Mesothelial cell of epicardium (in vitro differentiated cells): ENCODE data around the gene KAZN. TPM values are rescaled to one million over a fixed set of nuclear protein-coding genes. Genes with fewer than 3 reads are reported as not detected.

Experiments used
- DNase-seq, 2 experiments: peaks; one replicate each; pipeline ENCODE4 v3.0.0; 2021; ENCODE audit warnings: low spot score in 2 of 2; ENCODE audit not compliant: unreplicated experiment in 2 of 2
- H3K27ac Mint-ChIP-seq: 2 replicates; pipeline ENCODE4 v1.8.0; 2021; ENCODE audit warnings: mixed read lengths
- H3K27me3 Mint-ChIP-seq: 2 replicates; pipeline ENCODE4 v1.8.0; 2021; ENCODE audit warnings: low read depth, mixed read lengths
- H3K36me3 Mint-ChIP-seq: 2 replicates; pipeline ENCODE4 v1.8.0; 2021; ENCODE audit warnings: mixed read lengths
- H3K4me1 Mint-ChIP-seq: 2 replicates; pipeline ENCODE4 v1.8.0; 2021; ENCODE audit warnings: mixed read lengths
- H3K4me3 Mint-ChIP-seq: 2 replicates; pipeline ENCODE4 v1.8.0; 2021; ENCODE audit warnings: mild to moderate bottlenecking, moderate library complexity, mixed read lengths
- H3K9me3 Mint-ChIP-seq: 2 replicates; pipeline ENCODE4 v1.8.0; 2021; ENCODE audit warnings: mixed read lengths
- total RNA-seq: library from RNA; stranded (reverse); gene quantifications from 3 replicates; pipeline ENCODE4 v1.2.1, GENCODE V29; 2021
- TF ChIP-seq, protein P1 (sequence below): fragments of 200-600 bp; sonication (generic); IDR thresholded peaks from one replicate; pipeline ENCODE4 v1.5.0; 2021; ENCODE audit warnings: antibody characterized with exemption; ENCODE audit not compliant: unreplicated experiment

Gene KAZN
- total RNA-seq, 1 donor from 2014 or later = 38.4 TPM

DNA sequence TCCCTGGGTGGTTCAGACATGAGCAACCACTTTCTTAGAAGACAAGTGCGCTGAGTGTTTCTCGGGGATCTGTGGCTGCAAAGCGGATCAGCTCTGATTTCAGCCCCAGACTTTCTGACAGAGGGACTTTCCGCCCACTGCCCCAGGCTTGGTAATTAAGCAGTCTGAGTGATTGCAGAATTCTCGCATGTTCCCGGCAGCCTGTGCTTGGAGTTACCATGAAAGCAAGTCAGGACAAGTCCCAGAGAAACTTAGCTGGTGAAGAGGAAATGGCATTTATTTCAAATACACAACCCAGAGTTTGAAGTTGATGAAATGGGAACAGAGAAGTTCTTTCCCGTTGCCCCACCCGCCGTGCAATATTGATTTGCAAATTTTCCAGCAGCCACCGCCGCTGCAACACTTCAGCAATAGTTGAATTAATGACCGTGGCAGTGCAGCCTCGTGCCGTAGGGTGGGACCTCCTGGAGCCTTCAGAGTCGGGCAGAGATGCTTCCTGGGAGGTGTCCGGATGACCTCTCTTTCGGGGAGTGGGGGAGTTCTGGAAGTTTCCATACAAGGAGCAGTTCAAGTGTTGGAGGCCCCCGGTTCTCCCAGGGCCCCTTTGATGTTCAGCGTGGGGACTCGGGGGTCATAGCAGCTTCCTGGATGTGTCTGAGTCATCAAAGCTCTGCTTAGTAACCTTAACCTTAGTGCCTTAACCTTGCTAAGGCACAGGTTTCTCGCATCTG lies 134.7 kb downstream of the KAZN start:
- Mint-ChIP-seq H3K27ac (peak overlapping the region; percentile 94), H3K27me3 (no peaks in the 10 kb centered on the region), H3K4me3 (peak overlapping the region; percentile 49), H3K9me3 (no peaks in the 10 kb centered on the region), H3K36me3 (no peaks in the 10 kb centered on the region), H3K4me1 (peaks cover 29% of the 10 kb centered on the region)
- TF ChIP-seq, protein P1, sequence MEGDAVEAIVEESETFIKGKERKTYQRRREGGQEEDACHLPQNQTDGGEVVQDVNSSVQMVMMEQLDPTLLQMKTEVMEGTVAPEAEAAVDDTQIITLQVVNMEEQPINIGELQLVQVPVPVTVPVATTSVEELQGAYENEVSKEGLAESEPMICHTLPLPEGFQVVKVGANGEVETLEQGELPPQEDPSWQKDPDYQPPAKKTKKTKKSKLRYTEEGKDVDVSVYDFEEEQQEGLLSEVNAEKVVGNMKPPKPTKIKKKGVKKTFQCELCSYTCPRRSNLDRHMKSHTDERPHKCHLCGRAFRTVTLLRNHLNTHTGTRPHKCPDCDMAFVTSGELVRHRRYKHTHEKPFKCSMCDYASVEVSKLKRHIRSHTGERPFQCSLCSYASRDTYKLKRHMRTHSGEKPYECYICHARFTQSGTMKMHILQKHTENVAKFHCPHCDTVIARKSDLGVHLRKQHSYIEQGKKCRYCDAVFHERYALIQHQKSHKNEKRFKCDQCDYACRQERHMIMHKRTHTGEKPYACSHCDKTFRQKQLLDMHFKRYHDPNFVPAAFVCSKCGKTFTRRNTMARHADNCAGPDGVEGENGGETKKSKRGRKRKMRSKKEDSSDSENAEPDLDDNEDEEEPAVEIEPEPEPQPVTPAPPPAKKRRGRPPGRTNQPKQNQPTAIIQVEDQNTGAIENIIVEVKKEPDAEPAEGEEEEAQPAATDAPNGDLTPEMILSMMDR = no peak
- DNase-seq = peak; percentile 34 to 48

GRCh38 chr1:14733779-14734140 lies 135.3 kb downstream of the KAZN start:
- H3K27me3 Mint-ChIP-seq = no peaks in the 10 kb centered on the region
- H3K4me1 Mint-ChIP-seq = peaks cover 29% of the 10 kb centered on the region
- H3K27ac Mint-ChIP-seq = peak overlapping the region; percentile 94

GRCh38 chr1:14735841-14736240 lies 137.4 kb downstream of the KAZN start:
- Mint-ChIP-seq H3K36me3 (no peaks in the 10 kb centered on the region), H3K27ac (no peak overlapping the region), H3K9me3 (no peaks in the 10 kb centered on the region), H3K27me3 (no peaks in the 10 kb centered on the region), H3K4me3 (no peak overlapping the region), H3K4me1 (peaks cover 33% of the 10 kb centered on the region)
- TF ChIP-seq, protein P1 = no peak
- DNase-seq = no peak

More at GRCh38 chr1:14733779-14734140, 135.3 kb downstream of the KAZN start:
- DNase-seq = no peak
- TF ChIP-seq, protein P1 = no peak
- H3K36me3 Mint-ChIP-seq = no peaks in the 10 kb centered on the region
- H3K9me3 Mint-ChIP-seq = no peaks in the 10 kb centered on the region
- H3K4me3 Mint-ChIP-seq = peak overlapping the region; percentile 8

GRCh38 chr1:14737561-14738094 lies 139.1 kb downstream of the KAZN start:
- TF ChIP-seq, protein P1 = no peak
- no peak overlapping the region for H3K27ac Mint-ChIP-seq
- H3K9me3 Mint-ChIP-seq = no peaks in the 10 kb centered on the region
- peaks cover 36% of the 10 kb centered on the region for H3K4me1 Mint-ChIP-seq
- no peak overlapping the region for H3K4me3 Mint-ChIP-seq
- DNase-seq = no peak
- H3K36me3 Mint-ChIP-seq = no peaks in the 10 kb centered on the region
- H3K27me3 Mint-ChIP-seq = no peaks in the 10 kb centered on the region

- TF ChIP-seq, protein P1 = no peak
- Mint-ChIP-seq H3K4me1 (peaks cover 29% of the 10 kb centered on the region), H3K27me3 (no peaks in the 10 kb centered on the region), H3K4me3 (no peak overlapping the region), H3K36me3 (no peaks in the 10 kb centered on the region), H3K27ac (no peak overlapping the region), H3K9me3 (no peaks in the 10 kb centered on the region)
- no peak for DNase-seq
Observed at GRCh38 chr1:14738235-14738634, 139.8 kb downstream of the KAZN start.
